ENCODE measurements around the gene AP5Z1. TPM values are rescaled to one million over a fixed set of nuclear protein-coding genes. Genes with fewer than 3 reads are reported as not detected.

AP5Z1 gene
- total RNA-seq, 4 donors from 2014 or later = 12.9 to 40.2 (median 14.6) TPM

GRCh38 chr7:4763794-4764185, 11.6 kb upstream of the AP5Z1 start:
- intact Hi-C loops (cut with DNase I; ENCODE audit: low total_unique reads) = no loop called here
- no peaks in the 10 kb centered on the region for H3K27me3 ChIP-seq
- H3K4me3 ChIP-seq = no peak overlapping the region
- TF ChIP-seq POLR2A (IDR thresholded peaks at IDR 0.05) (no peak), CTCF (IDR thresholded peaks at IDR 0.05) (no peak)
- peaks cover 0 to 14% of the 10 kb centered on the region in 2 donors for H3K4me1 ChIP-seq
- H3K27ac ChIP-seq = peak overlapping the region in 1 of 2 donors; percentile 91
- H3K36me3 ChIP-seq = no peaks in the 10 kb centered on the region
- H3K9me3 ChIP-seq = no peaks in the 10 kb centered on the region
- DNase-seq = no peak

GRCh38 chr7:4764402-4765007, 10.9 kb upstream of the AP5Z1 start:
- H3K27me3 ChIP-seq = no peaks in the 10 kb centered on the region
- DNase-seq = peak in 1 of 2 donors; percentile 58
- H3K9me3 ChIP-seq = no peaks in the 10 kb centered on the region
- no peak for TF ChIP-seq CTCF (IDR thresholded peaks at IDR 0.05)
- TF ChIP-seq POLR2A (IDR thresholded peaks at IDR 0.05) = no peak
- H3K36me3 ChIP-seq = no peaks in the 10 kb centered on the region
- peaks cover 0 to 14% of the 10 kb centered on the region in 2 donors for H3K4me1 ChIP-seq
- H3K4me3 ChIP-seq = no peak overlapping the region
- peak overlapping the region; percentile 91 to 95 for H3K27ac ChIP-seq
- intact Hi-C loops (cut with DNase I; ENCODE audit: low total_unique reads) = no loop called here

GRCh38 chr7:4765776-4766490, 9.5 kb upstream of the AP5Z1 start:
- no peaks in the 10 kb centered on the region for H3K9me3 ChIP-seq
- no peaks in the 10 kb centered on the region for H3K27me3 ChIP-seq
- intact Hi-C loops (cut with DNase I; ENCODE audit: low total_unique reads) = no loop called here
- H3K36me3 ChIP-seq = no peaks in the 10 kb centered on the region
- DNase-seq = no peak
- no peak overlapping the region for H3K4me3 ChIP-seq
- peak overlapping the region; percentile 91 to 95 for H3K27ac ChIP-seq
- H3K4me1 ChIP-seq = peaks cover 4 to 14% of the 10 kb centered on the region in 2 donors
- TF ChIP-seq CTCF (IDR thresholded peaks at IDR 0.05) (peak in 1 of 4 experiments; percentile 52), POLR2A (IDR thresholded peaks at IDR 0.05) (no peak)

- Histone ChIP-seq H3K9me3 (no peaks in the 10 kb centered on the region), H3K27ac (peak overlapping the region; percentile 91 to 95), H3K4me3 (peak overlapping the region; percentile 25 to 27), H3K36me3 (no peaks in the 10 kb centered on the region), H3K4me1 (peaks cover 7 to 14% of the 10 kb centered on the region in 2 donors), H3K27me3 (no peaks in the 10 kb centered on the region)
- peak; percentile 29 to 61 for TF ChIP-seq POLR2A (IDR thresholded peaks at IDR 0.05)
- no peak for TF ChIP-seq CTCF (IDR thresholded peaks at IDR 0.05)
- intact Hi-C loops (cut with DNase I; ENCODE audit: low total_unique reads) = no loop called here
- peak; percentile 79 to 85 for DNase-seq
Measured at GRCh38 chr7:4766666-4767519, 8.5 kb upstream of the AP5Z1 start.

All from uterus (tissue), 4 donors.